Left colon (tissue), 2 donors: ENCODE data around the gene NETO1. TPM values are rescaled to one million over a fixed set of nuclear protein-coding genes. Genes with fewer than 3 reads are reported as not detected.

Experiments
- ATAC-seq: fragments of 200-7000 bp; cut with Tn5 transposase; one replicate; pipeline ENCODE4 v1.9.1; 2020; ENCODE audit warnings: mild to moderate bottlenecking, moderate library complexity
- DNase-seq, 2 donors: peaks; one replicate each; pipeline ENCODE4 v3.0.0-alpha.2; 2020
- intact Hi-C, 2 donors: fragments of 100-400 bp; cut with DNase I in 1 of 2; cut with micrococcal nuclease in 1 of 2; formaldehyde crosslinking; loops; one replicate each; pipeline versions ENCODE4 v1.11.2 to v1.14.0; 2022; cut with DNase I, micrococcal nuclease
- long read RNA-seq: library from polyadenylated mRNA; unstranded; transcript quantifications from one replicate; pipeline ENCODE4 v2.0.0, GENCODE V29; 2021
- total RNA-seq, 2 donors: library from RNA; stranded (reverse); fragmentation: NEBNext Ultra II Directional; extraction: Animal tissue kit (Norgen Biotek cat#: 25700); gene quantifications; one replicate each; pipeline ENCODE4 v1.2.1, GENCODE V29; 2021
- donor health status: DM: no; HTN: no; CAD: no.
- donor health status: DM: yes; HTN: yes; CAD: no.

Gene NETO1
- total RNA-seq: not detected
- long read RNA-seq: 0 reads

GRCh38 chr18:72867746-72868584 lies at the start of gene NETO1:
Gene NETO1 (minus strand): TSS chr18:72867987. CDS start chr18:72867291, 696 bp downstream.
- intact Hi-C loops: no loop called here
- no peak for DNase-seq
- no peak for ATAC-seq

DNA sequence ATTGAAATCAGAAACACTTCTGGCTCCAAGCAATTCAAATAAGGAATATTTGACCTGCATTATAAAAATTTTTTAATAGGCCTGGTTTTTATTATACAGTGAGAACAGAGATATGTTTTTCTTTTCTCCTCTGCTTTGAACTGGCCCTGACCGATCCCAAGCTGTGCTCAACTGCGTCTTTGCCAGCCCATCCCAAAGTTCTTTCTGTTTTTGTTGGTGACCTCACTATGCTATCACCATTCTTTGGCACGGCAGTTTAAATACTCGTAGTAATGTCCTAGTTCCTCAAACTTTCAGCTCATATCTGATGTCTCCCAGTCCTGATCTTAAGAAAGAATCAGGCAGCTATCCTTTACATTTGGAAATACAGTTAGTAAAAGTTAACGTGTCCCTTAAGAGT lies 42.3 kb upstream of the NETO1 start:
- ATAC-seq (no peak), DNase-seq (no peak)
- intact Hi-C loops: no loop called here

DNA sequence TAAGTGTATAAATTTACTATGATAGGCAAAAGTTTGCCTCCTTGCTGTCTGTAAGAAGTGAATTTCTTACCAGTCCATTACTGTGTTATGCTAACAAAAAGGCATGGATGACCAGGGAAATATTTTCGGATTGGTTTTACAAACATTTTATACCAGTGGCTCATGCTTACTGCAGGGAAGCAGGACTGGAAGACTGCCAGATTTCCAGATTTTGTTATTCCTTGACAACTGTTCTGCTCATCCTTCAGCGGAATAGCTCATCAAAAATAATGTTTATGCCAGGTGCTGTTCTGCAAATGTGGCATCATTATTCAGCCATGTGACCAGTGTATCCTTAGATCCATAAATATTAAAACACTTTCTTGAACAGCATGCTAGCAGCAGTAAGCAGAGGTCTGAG lies 40.4 kb upstream of the NETO1 start:
- ATAC-seq (no peak), DNase-seq (no peak)
- intact Hi-C loops: no loop called here

GRCh38 chr18:72903033-72903432 lies 35.2 kb upstream of the NETO1 start:
- ATAC-seq (no peak), DNase-seq (no peak)
- intact Hi-C loops: no loop called here

- DNase-seq: no peak
- no peak for ATAC-seq
- intact Hi-C loops: no loop called here
Observed at GRCh38 chr18:72899338-72899737, 31.6 kb upstream of the NETO1 start.

DNA sequence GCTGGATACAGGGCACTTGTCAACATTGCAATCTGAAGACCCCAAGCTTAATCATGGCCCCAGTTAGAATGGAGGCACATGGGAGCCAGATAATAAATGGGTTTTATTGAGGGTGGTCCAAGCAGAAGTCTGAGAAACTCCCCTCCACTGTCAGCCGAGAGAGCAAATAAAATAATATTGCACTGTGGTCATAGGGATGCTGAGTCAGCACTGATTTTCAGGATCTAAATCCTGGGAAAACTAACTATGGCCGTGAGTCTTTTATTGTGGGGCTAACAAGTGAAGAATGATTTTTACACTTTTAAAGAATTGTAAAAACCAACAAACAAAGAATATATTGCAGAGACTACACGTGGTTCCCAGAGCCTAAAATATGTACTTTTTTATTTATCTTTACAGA lies 31.1 kb upstream of the NETO1 start:
- DNase-seq (no peak), ATAC-seq (no peak)
- intact Hi-C loops: no loop called here

GRCh38 chr18:72895548-72895947 lies 27.8 kb upstream of the NETO1 start:
- no peak for ATAC-seq
- intact Hi-C loops: no loop called here
- DNase-seq: no peak

GRCh38 chr18:72878561-72878960 lies 10.8 kb upstream of the NETO1 start:
- DNase-seq: no peak
- ATAC-seq: no peak
- intact Hi-C loops: no loop called here

DNA sequence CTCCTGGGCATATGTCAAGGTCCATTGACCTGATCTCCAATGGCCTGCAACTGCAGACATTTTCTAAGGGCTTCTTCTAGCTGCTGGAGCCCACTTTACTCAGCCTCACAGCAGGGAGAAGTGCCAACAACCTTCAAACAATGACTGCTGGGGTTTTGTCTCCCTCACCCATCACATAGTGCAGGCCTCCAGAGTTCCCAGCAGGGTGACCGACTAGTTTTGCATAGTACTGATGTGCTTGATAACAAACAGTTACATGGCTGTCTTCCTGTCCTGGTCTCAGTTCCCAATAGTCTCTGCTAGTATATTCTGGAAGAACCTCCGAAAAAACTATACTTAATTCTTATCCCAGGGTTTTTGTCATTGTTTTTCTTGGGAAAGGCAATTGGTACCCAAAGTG lies 10.4 kb upstream of the NETO1 start:
- ATAC-seq (no peak), DNase-seq (no peak)
- intact Hi-C loops: no loop called here

GRCh38 chr18:72871091-72871490 lies 3.3 kb upstream of the NETO1 start:
- intact Hi-C loops: no loop called here
- DNase-seq (no peak), ATAC-seq (no peak)

DNA sequence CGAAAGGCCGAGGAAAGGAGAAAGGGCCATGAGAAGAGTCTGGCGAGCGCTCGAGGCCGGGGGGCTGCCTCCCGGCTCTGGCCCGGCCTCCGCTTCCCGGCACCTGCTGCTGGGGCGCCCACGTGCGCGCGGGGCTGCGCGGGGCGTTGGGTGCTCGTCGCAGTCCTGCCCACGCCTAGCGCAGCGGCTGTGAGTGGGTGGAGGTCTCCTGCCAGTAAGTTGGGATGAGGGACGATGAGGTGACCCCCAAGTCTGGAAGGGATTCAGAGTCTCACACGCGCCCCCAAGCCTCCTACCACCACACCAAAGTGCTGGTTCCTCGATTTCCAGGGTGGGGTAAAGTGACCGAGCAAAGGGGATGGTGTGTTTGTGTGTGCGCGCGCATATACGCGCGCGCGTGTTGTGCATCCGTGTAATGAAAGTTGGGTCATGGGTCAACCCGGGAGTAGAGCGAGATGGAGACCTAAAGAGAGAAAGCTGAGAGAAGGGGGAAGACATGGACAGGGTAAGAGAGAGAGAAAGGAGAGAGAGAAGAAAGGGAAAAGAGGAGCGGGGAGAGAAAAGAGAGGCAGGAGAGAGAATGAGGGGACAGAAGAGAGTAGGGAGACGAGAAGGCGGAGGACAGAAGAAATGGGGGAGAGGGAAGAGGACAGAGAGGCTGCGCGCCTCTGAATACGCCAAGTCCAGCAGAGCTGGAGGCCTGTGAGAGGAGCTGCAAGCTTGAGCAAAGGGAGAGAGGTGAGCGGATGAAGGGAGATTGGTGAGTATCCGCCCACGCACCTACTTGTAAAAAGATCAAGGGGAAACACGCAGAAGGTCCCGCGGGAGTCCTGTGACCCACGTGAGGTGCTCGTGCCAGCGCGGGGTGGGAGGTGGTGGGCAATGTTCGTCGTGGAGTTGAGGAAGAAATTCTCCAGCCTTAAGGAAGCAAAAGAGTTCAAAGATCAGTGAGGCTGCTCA lies 1.7 kb upstream of the NETO1 start:
- intact Hi-C loops: no loop called here
- no peak for DNase-seq
- no peak for ATAC-seq

DNA sequence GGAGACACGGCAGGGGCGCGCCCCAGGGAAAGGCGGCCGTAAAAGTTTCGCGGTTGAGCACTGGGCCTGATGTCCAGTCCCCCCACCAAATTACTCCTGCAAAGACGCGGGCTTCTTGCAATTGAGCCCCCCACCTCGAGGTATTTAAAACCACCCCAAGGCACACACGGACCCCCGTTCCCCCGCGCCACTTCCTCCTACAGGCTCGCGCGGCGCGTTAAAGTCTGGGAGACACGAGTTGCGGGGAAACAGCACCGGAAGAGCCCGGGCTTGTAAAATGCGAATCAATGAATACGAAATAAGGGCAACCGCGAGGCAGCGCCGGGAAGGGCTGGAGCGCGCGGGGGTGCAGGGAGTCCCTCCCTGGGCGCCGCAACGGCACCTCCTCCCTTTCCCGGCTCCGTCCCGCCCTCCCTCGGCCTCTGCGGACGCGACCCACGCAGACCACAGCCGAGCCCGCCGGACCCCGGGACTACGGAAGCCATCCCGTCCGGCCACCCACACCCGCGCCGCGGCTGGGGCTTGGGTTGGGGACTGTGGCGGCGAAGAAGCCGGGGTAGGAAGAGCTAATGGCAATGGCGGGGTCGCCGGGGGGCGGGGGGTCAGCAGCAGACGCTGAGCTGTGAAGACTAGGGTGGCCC lies 918 bp upstream of the NETO1 start:
- DNase-seq (no peak), ATAC-seq (no peak)
- intact Hi-C loops: no loop called here

DNA sequence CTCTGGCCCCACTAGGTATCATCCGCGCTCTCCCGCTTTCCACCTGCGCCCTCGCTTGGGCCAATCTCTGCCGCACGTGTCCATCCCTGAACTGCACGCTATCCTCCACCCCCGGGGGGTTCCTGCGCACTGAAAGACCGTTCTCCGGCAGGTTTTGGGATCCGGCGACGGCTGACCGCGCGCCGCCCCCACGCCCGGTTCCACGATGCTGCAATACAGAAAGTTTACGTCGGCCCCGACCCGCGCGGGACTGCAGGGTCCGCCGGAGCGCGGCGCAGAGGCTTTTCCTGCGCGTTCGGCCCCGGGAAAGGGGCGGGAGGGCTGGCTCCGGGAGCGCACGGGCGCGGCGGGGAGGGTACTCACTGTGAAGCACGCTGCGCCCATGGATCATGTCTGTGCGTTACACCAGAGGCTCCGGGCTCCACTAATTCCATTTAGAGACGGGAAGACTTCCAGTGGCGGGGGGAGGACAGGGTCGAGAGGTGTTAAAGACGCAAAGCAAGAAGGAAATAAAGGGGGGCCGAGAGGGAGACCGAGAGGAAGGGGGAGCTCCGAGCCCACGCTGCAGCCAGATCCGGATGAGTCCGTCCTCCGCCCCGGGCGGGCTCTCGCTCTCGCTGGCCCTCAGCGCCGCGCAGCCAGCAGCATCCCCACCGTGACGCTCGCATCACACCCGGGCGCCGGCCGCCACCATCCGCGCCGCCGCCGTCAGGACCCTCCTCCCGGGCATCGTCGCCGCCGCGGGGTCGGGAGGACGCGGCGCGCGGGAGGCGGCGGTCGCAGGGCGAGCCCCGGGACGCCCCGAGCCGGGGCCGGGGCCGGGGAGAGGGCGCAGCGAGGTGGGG lies 664 bp downstream of the NETO1 start:
- DNase-seq: no peak
- no peak for ATAC-seq
- intact Hi-C loops: no loop called here

DNA sequence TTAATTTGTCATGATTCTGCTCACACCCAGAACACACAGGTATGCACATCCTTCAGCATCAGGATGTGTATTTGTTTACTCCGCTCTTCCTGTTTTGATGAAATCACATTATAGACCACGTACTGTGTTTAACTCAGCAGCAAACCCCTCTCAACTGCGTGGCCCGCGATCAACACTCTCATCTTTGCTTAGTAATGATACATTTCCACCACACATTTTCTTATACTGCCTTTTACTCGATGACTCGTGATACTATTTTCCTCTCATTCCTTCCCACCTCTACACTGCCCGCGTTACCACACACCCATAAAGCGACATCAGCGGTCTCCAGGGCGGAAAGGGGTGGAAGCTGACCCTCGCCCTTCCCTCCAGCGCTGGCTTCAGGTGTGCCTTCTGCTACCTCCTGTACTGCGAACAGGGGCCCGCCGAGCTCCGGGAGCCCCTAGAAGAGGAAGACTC lies 1.3 kb downstream of the NETO1 start:
- ATAC-seq (no peak), DNase-seq (no peak)
- intact Hi-C loops: no loop called here

GRCh38 chr18:72863754-72864153 lies 4.0 kb downstream of the NETO1 start:
- DNase-seq (no peak), ATAC-seq (no peak)
- intact Hi-C loops: no loop called here

GRCh38 chr18:72859088-72859487 lies 8.7 kb downstream of the NETO1 start:
- no peak for ATAC-seq
- intact Hi-C loops: no loop called here

GRCh38 chr18:72849671-72850070 lies 18.1 kb downstream of the NETO1 start:
- intact Hi-C loops: no loop called here
- DNase-seq: no peak
- ATAC-seq: no peak

More at GRCh38 chr18:72859088-72859487, 8.7 kb downstream of the NETO1 start:
- no peak for DNase-seq

GRCh38 chr18:72848503-72849237 lies 19.1 kb downstream of the NETO1 start:
- DNase-seq (no peak), ATAC-seq (no peak)
- intact Hi-C loops: no loop called here
